B cell (primary cell): ENCODE measurements around the gene MRPS27. TPM values are rescaled to one million over a fixed set of nuclear protein-coding genes. Genes with fewer than 3 reads are reported as not detected.

ENCODE experiments used
- ATAC-seq: fragments of 200-7000 bp; cut with Tn5 transposase; one replicate; pipeline ENCODE4 v1.10.0; 2021; ENCODE audit warnings: low read depth, mild to moderate bottlenecking, moderate number of reproducible peaks, moderate library complexity
- CTCF ChIA-PET: fragments of 350-600 bp; sonication (Branson Sonifier 250); formaldehyde crosslinking; loops from one replicate; lab custom pipeline; 2021; ENCODE audit warnings: antibody characterized with exemption, inconsistent platforms; lab: Charles Lee
- POLR2A ChIA-PET: fragments of 350-600 bp; sonication (Branson Sonifier 250); formaldehyde crosslinking; loops from one replicate; lab custom pipeline; 2021; ENCODE audit warnings: antibody characterized with exemption; lab: Charles Lee
- DNase-seq: peaks from one replicate; pipeline ENCODE4 v3.0.0; 2013
- H2AFZ ChIP-seq: 2 replicates; pipeline ENCODE4 v1.6.1; 2012; ENCODE audit warnings: mild to moderate bottlenecking, low read depth, low read length; ENCODE audit not compliant: insufficient read depth, poor library complexity, severe bottlenecking
- H3K27ac ChIP-seq, 2 donors: 1 replicate in 1 of 2; 2 replicates in 1 of 2; pipeline ENCODE4 v1.5.1; 2012 to 2013; ENCODE audit warnings: low read length in 2 of 2, mild to moderate bottlenecking in 2 of 2, moderate library complexity in 1 of 2
- H3K27me3 ChIP-seq, 4 experiments: fragments of 200-600 bp in 1 of 4; sonication (generic) in 1 of 4; replicated peaks in 1 of 4; 1 replicate in 2 of 4; 2 replicates in 2 of 4; pipeline versions ENCODE4 v1.6.1 to v1.7.0; 2013 to 2016; ENCODE audit warnings: low read length in 3 of 4, mild to moderate bottlenecking in 2 of 4, mixed read lengths in 1 of 4, moderate library complexity in 1 of 4; ENCODE audit not compliant: insufficient read depth in 4 of 4, control insufficient read depth in 3 of 4; ENCODE audit errors: control extremely low read depth in 1 of 4
- H3K36me3 ChIP-seq, 2 experiments: replicated peaks in 1 of 2; 1 replicate in 1 of 2; 2 replicates in 1 of 2; pipeline versions ENCODE4 v1.6.1 to v1.7.1; 2013; ENCODE audit warnings: low read length in 1 of 2; ENCODE audit not compliant: insufficient read depth in 2 of 2, control insufficient read depth in 1 of 2; ENCODE audit errors: control extremely low read depth in 1 of 2, extremely low read depth in 1 of 2
- H3K4me1 ChIP-seq, 2 donors: fragments of 200-600 bp in 1 of 2; sonication (generic) in 1 of 2; 1 replicate in 1 of 2; 2 replicates in 1 of 2; pipeline versions ENCODE4 v1.5.1 to v1.6.1; 2013 to 2017; ENCODE audit warnings: low read length in 2 of 2; ENCODE audit not compliant: control insufficient read depth in 2 of 2, insufficient read depth in 2 of 2
- H3K4me2 ChIP-seq: replicated peaks from 2 replicates; pipeline ENCODE3; 2012; ENCODE audit warnings: mild to moderate bottlenecking, low read depth, low read length; ENCODE audit not compliant: poor library complexity, severe bottlenecking
- H3K4me3 ChIP-seq, 5 experiments: fragments of 200-600 bp in 1 of 5; sonication (generic) in 1 of 5; 1 replicate in 3 of 5; 2 replicates in 2 of 5; pipeline versions ENCODE4 v1.5.1 to v1.7.0; 2011 to 2016; ENCODE audit warnings: low read length in 4 of 5, mild to moderate bottlenecking in 4 of 5, low read depth in 2 of 5, control low read depth in 1 of 5, moderate library complexity in 1 of 5; ENCODE audit not compliant: insufficient read depth in 1 of 5; ENCODE audit errors: control extremely low read depth in 1 of 5, extremely low read depth in 1 of 5
- H3K79me2 ChIP-seq: fragments of 200-600 bp; sonication (generic); one replicate; pipeline ENCODE4 v1.6.0; 2016; ENCODE audit warnings: low read length; ENCODE audit not compliant: control insufficient read depth, insufficient read depth
- H3K9ac ChIP-seq: fragments of 200-600 bp; sonication (generic); 2 replicates; pipeline ENCODE4 v1.6.1; 2017; ENCODE audit warnings: mild to moderate bottlenecking, low read length, moderate library complexity
- H3K9me3 ChIP-seq, 3 donors: one replicate each; pipeline versions ENCODE4 v1.6.1 to v1.7.1; 2013; ENCODE audit warnings: low read length in 2 of 3; ENCODE audit not compliant: control insufficient read depth in 2 of 3, insufficient read depth in 1 of 3; ENCODE audit errors: control extremely low read depth in 1 of 3
- H4K20me1 ChIP-seq: 2 replicates; pipeline ENCODE4 v1.6.0; 2012; ENCODE audit warnings: mild to moderate bottlenecking, low read length; ENCODE audit not compliant: insufficient read depth, control insufficient read depth, poor library complexity, severe bottlenecking
- H3K27ac Mint-ChIP-seq: one replicate; pipeline ENCODE4 v1.8.0; 2021; ENCODE audit warnings: mixed read lengths
- H3K27me3 Mint-ChIP-seq: one replicate; pipeline ENCODE4 v1.8.0; 2021; ENCODE audit warnings: mixed read lengths
- H3K4me1 Mint-ChIP-seq: one replicate; pipeline ENCODE4 v1.8.0; 2021; ENCODE audit warnings: mixed read lengths
- H3K4me3 Mint-ChIP-seq: one replicate; pipeline ENCODE4 v1.8.0; 2021; ENCODE audit warnings: mixed read lengths
- H3K9me3 Mint-ChIP-seq: one replicate; pipeline ENCODE4 v1.8.0; 2022; ENCODE audit warnings: mixed read lengths; ENCODE audit not compliant: insufficient read depth
- EZH2 ChIP-seq: IDR thresholded peaks from 2 replicates; pipeline ENCODE4 v1.6.1; 2012; ENCODE audit warnings: borderline replicate concordance, low read depth, mild to moderate bottlenecking, moderate library complexity, low read length; ENCODE audit not compliant: insufficient read depth, poor library complexity, severe bottlenecking
- WGBS: methylation state at CpG from one replicate; pipeline ENCODE4 v1.1.5; 2013; ENCODE audit warnings: missing lambda C conversion rate; ENCODE audit not compliant: insufficient coverage; 5-methylcytosine and 5-hydroxymethylcytosine counted together
- intact Hi-C: fragments of 100-400 bp; cut with micrococcal nuclease; formaldehyde crosslinking; loops from one replicate; pipeline ENCODE4 v1.10.0; 2022
- polyA plus RNA-seq: library from polyadenylated mRNA; depleted of rRNA; stranded (reverse); fragments of >200 nt; gene quantifications from 2 replicates; pipeline ENCODE4 v1.2.3, GENCODE V29; 2012
- total RNA-seq, 2 donors: library from RNA; stranded (reverse); fragments of 120-200 nt in 1 of 2; gene quantifications; 1 replicate in 1 of 2; 2 replicates in 1 of 2; pipeline versions ENCODE4 v1.2.3 to v1.2.4, GENCODE V29; 2013 to 2022
- TF ChIP-seq, protein P1 (sequence below): fragments of 200-600 bp; IDR thresholded peaks from one replicate; pipeline ENCODE4 v1.8.0; 2022; ENCODE audit warnings: antibody characterized with exemption, mild to moderate bottlenecking

Gene MRPS27
- total and polyA plus RNA-seq, 2 donors (not counting 1 experiment from before 2014, with no cell fraction given), result 33.4 to 58.3 TPM

GRCh38 chr5:72282878-72283277, 37.2 kb downstream of the MRPS27 start:
- H3K36me3 ChIP-seq, result peaks cover 3 to 11% of the 10 kb centered on the region in 2 experiments
- no peak overlapping the region for H3K4me3 ChIP-seq
- TF ChIP-seq, protein P1, sequence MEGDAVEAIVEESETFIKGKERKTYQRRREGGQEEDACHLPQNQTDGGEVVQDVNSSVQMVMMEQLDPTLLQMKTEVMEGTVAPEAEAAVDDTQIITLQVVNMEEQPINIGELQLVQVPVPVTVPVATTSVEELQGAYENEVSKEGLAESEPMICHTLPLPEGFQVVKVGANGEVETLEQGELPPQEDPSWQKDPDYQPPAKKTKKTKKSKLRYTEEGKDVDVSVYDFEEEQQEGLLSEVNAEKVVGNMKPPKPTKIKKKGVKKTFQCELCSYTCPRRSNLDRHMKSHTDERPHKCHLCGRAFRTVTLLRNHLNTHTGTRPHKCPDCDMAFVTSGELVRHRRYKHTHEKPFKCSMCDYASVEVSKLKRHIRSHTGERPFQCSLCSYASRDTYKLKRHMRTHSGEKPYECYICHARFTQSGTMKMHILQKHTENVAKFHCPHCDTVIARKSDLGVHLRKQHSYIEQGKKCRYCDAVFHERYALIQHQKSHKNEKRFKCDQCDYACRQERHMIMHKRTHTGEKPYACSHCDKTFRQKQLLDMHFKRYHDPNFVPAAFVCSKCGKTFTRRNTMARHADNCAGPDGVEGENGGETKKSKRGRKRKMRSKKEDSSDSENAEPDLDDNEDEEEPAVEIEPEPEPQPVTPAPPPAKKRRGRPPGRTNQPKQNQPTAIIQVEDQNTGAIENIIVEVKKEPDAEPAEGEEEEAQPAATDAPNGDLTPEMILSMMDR, result no peak
- no peak for TF ChIP-seq EZH2
- no peaks in the 10 kb centered on the region for H3K27me3 ChIP-seq
- Mint-ChIP-seq H3K4me1 (peaks cover 22% of the 10 kb centered on the region), H3K27me3 (no peaks in the 10 kb centered on the region), H3K4me3 (no peak overlapping the region), H3K9me3 (no peaks in the 10 kb centered on the region), H3K27ac (no peak overlapping the region)
- H3K9me3 ChIP-seq, result no peaks in the 10 kb centered on the region
- H2AFZ ChIP-seq, result no peak overlapping the region
- no peak overlapping the region for H3K4me2 ChIP-seq
- H4K20me1 ChIP-seq, result no peaks in the 10 kb centered on the region
- peaks cover 3 to 4% of the 10 kb centered on the region in 2 donors for H3K4me1 ChIP-seq
- no peak for DNase-seq
- POLR2A ChIA-PET, result no interaction called here
- H3K79me2 ChIP-seq, result no peaks in the 10 kb centered on the region
- no CpG with 5 or more reads among the region's 2 CpGs for WGBS
- no peak for ATAC-seq
- H3K9ac ChIP-seq, result no peak overlapping the region
- CTCF ChIA-PET, result interaction anchor here (1.4 kb wide), 1 partner anchor 25 kb away, joined by 6 read pairs; no protein-coding TSS in a partner anchor
- intact Hi-C loops, result no loop called here
- no peak overlapping the region for H3K27ac ChIP-seq

GRCh38 chr5:72281764-72282499, 38.1 kb downstream of the MRPS27 start:
- Mint-ChIP-seq H3K4me1 (peaks cover 21% of the 10 kb centered on the region), H3K9me3 (no peaks in the 10 kb centered on the region), H3K4me3 (no peak overlapping the region), H3K27me3 (no peaks in the 10 kb centered on the region), H3K27ac (no peak overlapping the region)
- WGBS, result no CpG with 5 or more reads among the region's 3 CpGs
- Histone ChIP-seq H3K4me2 (no peak overlapping the region), H3K9me3 (peaks cover 0 to under 1% (median 0%) of the 10 kb centered on the region in 3 donors), H3K36me3 (peaks cover 1 to 11% of the 10 kb centered on the region in 2 experiments), H3K27ac (no peak overlapping the region), H3K79me2 (peaks cover 4% of the 10 kb centered on the region), H3K4me1 (peaks cover 3 to 4% of the 10 kb centered on the region in 2 donors), H3K4me3 (no peak overlapping the region), H4K20me1 (no peaks in the 10 kb centered on the region), H2AFZ (no peak overlapping the region), H3K9ac (no peak overlapping the region), H3K27me3 (no peaks in the 10 kb centered on the region)
- TF ChIP-seq, protein P1, result no peak
- ATAC-seq (no peak), DNase-seq (no peak)
- intact Hi-C loops, result no loop called here
- ChIA-PET CTCF (interaction anchor here (1.4 kb wide), 1 partner anchor 26 kb away, joined by 6 read pairs; no protein-coding TSS in a partner anchor), POLR2A (no interaction called here)
